ENCODE results near the gene PPARD. TPM values are rescaled to one million over a fixed set of nuclear protein-coding genes. Genes with fewer than 3 reads are reported as not detected.

Gene PPARD
- total RNA-seq, 1 experiment from 2014 or later, result 38.4 TPM

GRCh38 chr6:35366204-35366596, 23.8 kb downstream of the PPARD start:
- ChIA-PET CTCF (no interaction called here), RAD21 (ENCODE audit: low non-redundant PET in 1 of 2, low total read pairs in 2 of 2, uncharacterized antibody in 2 of 2, unreplicated experiment in 2 of 2) (no interaction called here), POLR2A (no interaction called here)
- intact Hi-C loops (cut with micrococcal nuclease), result no loop called here
- Histone ChIP-seq H4K20me1 (ENCODE audit: insufficient read depth) (no peaks in the 10 kb centered on the region), H3K4me2 (ENCODE audit: low read length) (peak overlapping the region; percentile 50; the same call in 1 of the 2 replicates), H3K9me3 (ENCODE audit: control insufficient read depth in 1 of 2, insufficient read depth in 1 of 2, low read depth in 1 of 2, low read length in 2 of 2) (no peaks in the 10 kb centered on the region), H3K9ac (ENCODE audit: low read length) (0 out of 2 replicates have a peak overlapping the region, but pooled peaks have one; percentile 38), H3K27ac (ENCODE audit: low read depth, low read length) (no peak overlapping the region; the same call in 1 of the 2 replicates), H3K4me1 (ENCODE audit: control insufficient read depth in 1 of 2, insufficient read depth in 2 of 2, low read length in 2 of 2) (peaks cover 69 to 94% of the 10 kb centered on the region in 2 experiments), H3K79me2 (ENCODE audit: insufficient read depth, low read length) (peaks cover 63% of the 10 kb centered on the region), H3K9me2 (ENCODE audit: insufficient read depth) (no peaks in the 10 kb centered on the region), H3K27me3 (ENCODE audit: insufficient read depth, low read length) (no peaks in the 10 kb centered on the region), H3K36me3 (ENCODE audit: control insufficient read depth in 1 of 2, insufficient read depth in 2 of 2, low read length in 2 of 2) (no peaks in the 10 kb centered on the region; a peak in 1 of 4 replicates), H2AFZ (ENCODE audit: low read depth, low read length, poor library complexity, severe bottlenecking) (no peak overlapping the region), H3K4me3 (replicated peaks in 1 of 2; ENCODE audit: low read depth in 1 of 2, low read length in 2 of 2) (no peak overlapping the region)
- no peak for TF ChIP-seq FOSL1 (IDR thresholded peaks at IDR 0.05; ENCODE audit: low read depth)
- no peak for TF ChIP-seq YY1 (IDR thresholded peaks at IDR 0.05; ENCODE audit: extremely low read depth, insufficient replicate concordance, low read depth, low read length)
- TF ChIP-seq CEBPB (IDR thresholded peaks at IDR 0.05; ENCODE audit: low read depth), result no peak
- TF ChIP-seq, protein P1, sequence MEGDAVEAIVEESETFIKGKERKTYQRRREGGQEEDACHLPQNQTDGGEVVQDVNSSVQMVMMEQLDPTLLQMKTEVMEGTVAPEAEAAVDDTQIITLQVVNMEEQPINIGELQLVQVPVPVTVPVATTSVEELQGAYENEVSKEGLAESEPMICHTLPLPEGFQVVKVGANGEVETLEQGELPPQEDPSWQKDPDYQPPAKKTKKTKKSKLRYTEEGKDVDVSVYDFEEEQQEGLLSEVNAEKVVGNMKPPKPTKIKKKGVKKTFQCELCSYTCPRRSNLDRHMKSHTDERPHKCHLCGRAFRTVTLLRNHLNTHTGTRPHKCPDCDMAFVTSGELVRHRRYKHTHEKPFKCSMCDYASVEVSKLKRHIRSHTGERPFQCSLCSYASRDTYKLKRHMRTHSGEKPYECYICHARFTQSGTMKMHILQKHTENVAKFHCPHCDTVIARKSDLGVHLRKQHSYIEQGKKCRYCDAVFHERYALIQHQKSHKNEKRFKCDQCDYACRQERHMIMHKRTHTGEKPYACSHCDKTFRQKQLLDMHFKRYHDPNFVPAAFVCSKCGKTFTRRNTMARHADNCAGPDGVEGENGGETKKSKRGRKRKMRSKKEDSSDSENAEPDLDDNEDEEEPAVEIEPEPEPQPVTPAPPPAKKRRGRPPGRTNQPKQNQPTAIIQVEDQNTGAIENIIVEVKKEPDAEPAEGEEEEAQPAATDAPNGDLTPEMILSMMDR (IDR thresholded peaks at IDR 0.05 in 2 of 3, conservative IDR thresholded peaks at IDR 0.05 in 1 of 3; ENCODE audit: borderline replicate concordance in 1 of 3, insufficient read depth in 1 of 3, low read depth in 2 of 3, low read length in 2 of 3), result no peak
- no peak for TF ChIP-seq SP1 (IDR thresholded peaks at IDR 0.05; ENCODE audit: low read depth)
- BruUV-seq (replicated peaks), result no TSS peak
- ATAC-seq, result no peak
- no peak for DNase-seq (ENCODE audit: low read depth, low spot score)

- no peaks in the 10 kb centered on the region for H3K9me3 ChIP-seq (ENCODE audit: control insufficient read depth in 1 of 2, insufficient read depth in 1 of 2, low read depth in 1 of 2, low read length in 2 of 2)
- POLR2A ChIA-PET, result interaction anchor here (1.5 kb wide), 1 partner anchor 24 kb away, joined by 4 read pairs; no protein-coding TSS in a partner anchor
- H3K79me2 ChIP-seq (ENCODE audit: insufficient read depth, low read length), result peaks cover 69% of the 10 kb centered on the region
- intact Hi-C loops (cut with micrococcal nuclease), result no loop called here
- no peak overlapping the region for H2AFZ ChIP-seq (ENCODE audit: low read depth, low read length, poor library complexity, severe bottlenecking)
- ATAC-seq (no peak), DNase-seq (ENCODE audit: low read depth, low spot score) (no peak)
- H3K27ac ChIP-seq (ENCODE audit: low read depth, low read length), result peak overlapping the region; percentile 68
- no peaks in the 10 kb centered on the region; a peak in 1 of 4 replicates for H3K36me3 ChIP-seq (ENCODE audit: control insufficient read depth in 1 of 2, insufficient read depth in 2 of 2, low read length in 2 of 2)
- peak overlapping the region; percentile 76 for H3K4me2 ChIP-seq (ENCODE audit: low read length)
- H3K9me2 ChIP-seq (ENCODE audit: insufficient read depth), result no peaks in the 10 kb centered on the region
- H3K4me3 ChIP-seq (replicated peaks in 1 of 2; ENCODE audit: low read depth in 1 of 2, low read length in 2 of 2), result 0 out of 4 replicates have a peak overlapping the region, but pooled peaks of 1 of the 2 experiments have one; percentile 28
- H4K20me1 ChIP-seq (ENCODE audit: insufficient read depth), result no peaks in the 10 kb centered on the region
- TF ChIP-seq REST (IDR thresholded peaks at IDR 0.05; ENCODE audit: low read depth) (no peak), CBX3 (IDR thresholded peaks at IDR 0.05; ENCODE audit: low read depth) (peak; percentile 25; the same call in 1 of the 2 replicates)
- CTCF ChIA-PET, result no interaction called here
- RAD21 ChIA-PET (ENCODE audit: low non-redundant PET in 1 of 2, low total read pairs in 2 of 2, uncharacterized antibody in 2 of 2, unreplicated experiment in 2 of 2), result no interaction called here
- H3K27me3 ChIP-seq (ENCODE audit: insufficient read depth, low read length), result no peaks in the 10 kb centered on the region
- peaks cover 69 to 91% of the 10 kb centered on the region in 2 experiments for H3K4me1 ChIP-seq (ENCODE audit: control insufficient read depth in 1 of 2, insufficient read depth in 2 of 2, low read length in 2 of 2)
- no TSS peak for BruUV-seq (replicated peaks)
- H3K9ac ChIP-seq (ENCODE audit: low read length), result peak overlapping the region; percentile 60
These were observed 25.3 kb downstream of the PPARD start for GRCh38 chr6:35367646-35368037.
